HepG2 (cell line): ENCODE results near the gene CLMP. TPM values are rescaled to one million over a fixed set of nuclear protein-coding genes. Genes with fewer than 3 reads are reported as not detected.

Experiments
- ATAC-seq: fragments of 200-7000 bp; cut with Tn5 transposase; 3 replicates; pipeline ENCODE4 v1.9.1; 2020; ENCODE audit warnings: mild to moderate bottlenecking, moderate library complexity
- BruUV-seq: library from RNA; stranded (reverse); fragments of 400-500 nt; replicated peaks from 2 replicates; lab custom pipeline; 2021; lab: Mats Ljungman, UMichigan
- CTCF ChIA-PET: fragments of 300-600 bp; formaldehyde crosslinking; extraction: SDS; loops from one replicate; lab custom pipeline; 2021; ENCODE audit warnings: low total read pairs, inconsistent platforms, low intra/inter-chr PET ratio; lab: Yijun Ruan, JAX
- POLR2A ChIA-PET: fragments of 350-600 bp; sonication (Branson Sonifier 250); formaldehyde crosslinking; loops from one replicate; lab custom pipeline; 2020; ENCODE audit warnings: antibody characterized with exemption, inconsistent platforms; lab: Yijun Ruan, JAX
- DNase-seq: peaks from one replicate; pipeline ENCODE4 v3.0.0-alpha.2; 2015; ENCODE audit warnings: low spot score
- FAIRE-seq: peaks from 3 replicates; lab custom pipeline; 2011; peaks lifted over from hg19 to GRCh38; lab: Jason Lieb, UNC
- H2AFZ ChIP-seq: one replicate; pipeline ENCODE4 v1.6.1; 2011; ENCODE audit warnings: low read length, inconsistent platforms
- H3K27ac ChIP-seq: fragments of 300-600 bp; 3 replicates; pipeline ENCODE4 v1.8.0; 2011; ENCODE audit warnings: mixed run types, mild to moderate bottlenecking, mixed read lengths, low read length, inconsistent platforms; ENCODE audit not compliant: insufficient read depth; ENCODE audit errors: extremely low read length
- H3K27me3 ChIP-seq, 2 experiments: fragments of 200-600 bp in 1 of 2; 2 replicates in 1 of 2; 3 replicates in 1 of 2; pipeline versions ENCODE4 v1.6.0 to v1.8.0; 2011; ENCODE audit warnings: low read length in 2 of 2, mild to moderate bottlenecking in 2 of 2, moderate library complexity in 2 of 2, inconsistent platforms in 1 of 2; ENCODE audit not compliant: insufficient read depth in 2 of 2, control insufficient read depth in 1 of 2
- H3K36me3 ChIP-seq, 2 experiments: fragments of 200-600 bp in 1 of 2; replicated peaks in 1 of 2; 2 replicates in 1 of 2; 3 replicates in 1 of 2; pipeline versions ENCODE4 v1.5.1 to v1.8.0; 2011; ENCODE audit warnings: low read length in 2 of 2, inconsistent platforms in 1 of 2; ENCODE audit not compliant: insufficient read depth in 2 of 2, control insufficient read depth in 1 of 2
- H3K4me1 ChIP-seq: 2 replicates; pipeline ENCODE4 v1.5.1; 2012; ENCODE audit warnings: low read length, inconsistent platforms; ENCODE audit not compliant: insufficient read depth
- H3K4me2 ChIP-seq: 2 replicates; pipeline ENCODE4 v1.6.0; 2011; ENCODE audit warnings: low read depth, low read length, inconsistent platforms
- H3K4me3 ChIP-seq, 3 experiments: fragments of 200-600 bp in 1 of 3; sonication (generic), shearing (Covaris generic) in 1 of 3; replicated peaks in 1 of 3; 2 replicates each; pipeline ENCODE4 v1.5.1; 2011 to 2016; ENCODE audit warnings: low read length in 3 of 3, inconsistent platforms in 2 of 3, low read depth in 2 of 3, mild to moderate bottlenecking in 2 of 3, control low read depth in 1 of 3, mixed read lengths in 1 of 3; ENCODE audit not compliant: insufficient read depth in 1 of 3
- H3K79me2 ChIP-seq: one replicate; pipeline ENCODE4 v1.6.1; 2011; ENCODE audit warnings: low read length, inconsistent platforms; ENCODE audit not compliant: insufficient read depth
- H3K9ac ChIP-seq: 2 replicates; pipeline ENCODE4 v1.6.0; 2011; ENCODE audit warnings: mild to moderate bottlenecking, low read depth, low read length, inconsistent platforms; ENCODE audit not compliant: insufficient read depth
- H3K9me3 ChIP-seq: 2 replicates; pipeline ENCODE4 v1.5.1; 2012; ENCODE audit warnings: mild to moderate bottlenecking, low read length
- H4K20me1 ChIP-seq: 2 replicates; pipeline ENCODE4 v1.6.0; 2011; ENCODE audit warnings: inconsistent platforms, mild to moderate bottlenecking, low read length, moderate library complexity; ENCODE audit not compliant: insufficient read depth
- GATA4 ChIP-seq: sonication (generic); IDR thresholded peaks from 2 replicates; pipeline ENCODE4 v1.6.1; 2016; ENCODE audit warnings: antibody characterized with exemption, low read depth, borderline replicate concordance
- HIVEP1 ChIP-seq: sonication (generic); formaldehyde crosslinking; IDR thresholded peaks from 2 replicates; pipeline ENCODE4 v1.4.0; 2020; ENCODE audit warnings: mild to moderate bottlenecking, missing genetic modification reagents
- POGZ ChIP-seq: sonication (generic); formaldehyde crosslinking; IDR thresholded peaks from 2 replicates; pipeline ENCODE4 v1.4.0; 2020; ENCODE audit warnings: mild to moderate bottlenecking, missing genetic modification reagents
- SYNCRIP ChIP-seq: fragments of 200-400 bp; formaldehyde crosslinking; IDR thresholded peaks from 2 replicates; pipeline ENCODE4 v1.6.1; 2018; ENCODE audit warnings: mild to moderate bottlenecking, low read depth, low read length; ENCODE audit not compliant: insufficient read depth
- ZFP41 ChIP-seq: sonication (generic); formaldehyde crosslinking; IDR thresholded peaks from 2 replicates; pipeline ENCODE4 v1.4.0; 2020; ENCODE audit warnings: mild to moderate bottlenecking, missing genetic modification reagents, borderline replicate concordance
- ZNF30 ChIP-seq: sonication (generic); formaldehyde crosslinking; IDR thresholded peaks from 2 replicates; pipeline ENCODE4 v1.5.0; 2020; ENCODE audit warnings: mild to moderate bottlenecking, missing genetic modification reagents
- ZNF337 ChIP-seq: sonication (generic); formaldehyde crosslinking; IDR thresholded peaks from 2 replicates; pipeline ENCODE4 v1.5.1; 2020; ENCODE audit warnings: missing genetic modification reagents, low read depth, mild to moderate bottlenecking, borderline replicate concordance
- ZNF660 ChIP-seq: sonication (generic); formaldehyde crosslinking; IDR thresholded peaks from 2 replicates; pipeline ENCODE4 v1.5.1; 2020; ENCODE audit warnings: mild to moderate bottlenecking, low read depth, missing genetic modification reagents, borderline replicate concordance
- ZNF672 ChIP-seq: sonication (generic); formaldehyde crosslinking; IDR thresholded peaks from 2 replicates; pipeline ENCODE4 v1.8.1; 2022; ENCODE audit warnings: missing genetic modification reagents
- ZNF839 ChIP-seq: sonication (generic); formaldehyde crosslinking; IDR thresholded peaks from 2 replicates; pipeline ENCODE4 v1.4.0; 2020; ENCODE audit warnings: missing genetic modification reagents, mild to moderate bottlenecking, borderline replicate concordance
- ZSCAN12 ChIP-seq: sonication (generic); formaldehyde crosslinking; IDR thresholded peaks from 2 replicates; pipeline ENCODE4 v1.9.0; 2021; ENCODE audit warnings: mild to moderate bottlenecking, missing genetic modification reagents
- WGBS: methylation state at CpG from one replicate; pipeline ENCODE4 v1.1.6; 2017; ENCODE audit warnings: low lambda C conversion rate; 5-methylcytosine and 5-hydroxymethylcytosine counted together
- in situ Hi-C: cut with HindIII; loops from 2 replicates; pipeline ENCODE4 v1.10.0; 2017; ENCODE audit warnings: low pct_unique_long_range_greater_than_20kb; ENCODE audit not compliant: extremely low pct_ligation_motif_present
- intact Hi-C: fragments of 100-400 bp; cut with micrococcal nuclease; formaldehyde crosslinking; loops from one replicate; pipeline ENCODE4 v1.10.0; 2022; ENCODE audit not compliant: unreplicated experiment
- polyA plus RNA-seq, 8 experiments: library from polyadenylated mRNA; depleted of rRNA in 3 of 8; stranded (reverse) in 7 of 8; unstranded in 1 of 8; fragments of >200 nt; fragmentation: Illumina TruSeq in 4 of 8; extraction: Trizol in 4 of 8; gene quantifications; 2 replicates each; pipeline versions ENCODE4 v1.2.1 to v1.2.3, GENCODE V29; 2011 to 2016; ENCODE audit warnings: low read depth in 4 of 8, missing spikeins in 1 of 8, mixed read lengths in 1 of 8; ENCODE audit not compliant: insufficient read depth in 1 of 8
- total RNA-seq, 5 experiments: library from RNA; depleted of rRNA; stranded (reverse); fragments of >200 nt; fragmentation: Illumina TruSeq; extraction: Trizol; gene quantifications; 2 replicates each; pipeline ENCODE4 v1.2.3, GENCODE V29; 2016; ENCODE audit warnings: low read depth in 1 of 5
- TF ChIP-seq, protein P1 (sequence below): sonication (generic); formaldehyde crosslinking; IDR thresholded peaks from 2 replicates; pipeline ENCODE4 v1.5.1; 2020; ENCODE audit warnings: mild to moderate bottlenecking, missing genetic modification reagents, borderline replicate concordance
- TF ChIP-seq, protein P2 (sequence below): sonication (generic); formaldehyde crosslinking; IDR thresholded peaks from 2 replicates; pipeline ENCODE4 v1.4.0; 2020; ENCODE audit warnings: missing genetic modification reagents
- TF ChIP-seq, protein P3 (sequence below): sonication (generic); formaldehyde crosslinking; conservative IDR thresholded peaks from 2 replicates; pipeline ENCODE4 v1.4.0; 2020; ENCODE audit warnings: missing genetic modification reagents
- TF ChIP-seq, protein P4 (sequence below): sonication (generic); formaldehyde crosslinking; IDR thresholded peaks from 2 replicates; pipeline ENCODE4 v1.4.0; 2020; ENCODE audit warnings: missing genetic modification reagents

The CLMP gene
- total and polyA plus RNA-seq, 2 of the 13 experiments (the other 11 are each of a cell fraction or from before 2014, with no cell fraction given), result not detected

DNA sequence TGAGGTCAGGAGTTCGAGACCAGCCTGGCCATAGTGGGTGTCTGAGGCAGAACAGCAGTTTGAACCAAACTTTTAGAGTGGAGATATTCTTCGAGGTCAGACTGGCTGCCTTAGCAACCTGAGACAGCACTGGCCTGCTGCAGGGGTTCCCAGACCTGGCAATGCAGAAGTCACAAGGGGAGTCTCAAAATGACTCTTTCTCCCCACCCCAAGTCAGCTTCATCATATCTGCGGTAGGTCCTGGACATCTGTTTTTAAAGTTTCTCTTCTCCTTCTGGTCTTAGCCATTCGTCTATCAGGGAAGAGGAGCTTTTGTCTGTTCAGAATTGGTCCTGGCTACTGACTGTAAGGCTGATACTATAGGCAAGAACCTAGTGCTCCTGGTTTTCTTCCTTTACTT, 14.5 kb upstream of the CLMP start:
- no peaks in the 10 kb centered on the region for H3K79me2 ChIP-seq
- POLR2A ChIA-PET, result no interaction called here
- H3K4me1 ChIP-seq, result no peaks in the 10 kb centered on the region
- H3K9ac ChIP-seq, result no peak overlapping the region
- no peak overlapping the region for H2AFZ ChIP-seq
- H3K27ac ChIP-seq, result no peak overlapping the region
- H3K27me3 ChIP-seq, result peaks cover 3 to 15% of the 10 kb centered on the region in 2 experiments; a peak in 3 of 5 replicates
- CTCF ChIA-PET, result no interaction called here
- BruUV-seq, result no TSS peak
- no peak for FAIRE-seq
- no peak for ATAC-seq
- 16% methylated on average over 4 of the region's 4 CpGs for WGBS
- no peak overlapping the region for H3K4me2 ChIP-seq
- in situ Hi-C loops (no loop called here), intact Hi-C loops (no loop called here)
- no peaks in the 10 kb centered on the region for H3K9me3 ChIP-seq
- no peaks in the 10 kb centered on the region for H4K20me1 ChIP-seq
- no peak for DNase-seq
- H3K4me3 ChIP-seq, result no peak overlapping the region
- no peaks in the 10 kb centered on the region for H3K36me3 ChIP-seq
- TF ChIP-seq, protein P1, sequence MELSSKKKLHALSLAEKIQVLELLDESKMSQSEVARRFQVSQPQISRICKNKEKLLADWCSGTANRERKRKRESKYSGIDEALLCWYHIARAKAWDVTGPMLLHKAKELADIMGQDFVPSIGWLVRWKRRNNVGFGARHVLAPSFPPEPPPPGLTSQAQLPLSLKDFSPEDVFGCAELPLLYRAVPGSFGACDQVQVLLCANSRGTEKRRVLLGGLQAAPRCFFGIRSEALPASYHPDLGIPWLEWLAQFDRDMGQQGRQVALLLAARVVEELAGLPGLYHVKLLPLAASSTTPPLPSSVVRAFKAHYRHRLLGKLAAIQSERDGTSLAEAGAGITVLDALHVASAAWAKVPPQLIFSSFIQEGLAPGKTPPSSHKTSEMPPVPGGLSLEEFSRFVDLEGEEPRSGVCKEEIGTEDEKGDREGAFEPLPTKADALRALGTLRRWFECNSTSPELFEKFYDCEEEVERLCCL (CRISPR knock-in tag), result no peak
- TF ChIP-seq ZNF839 (CRISPR knock-in tag), result no peak
- TF ChIP-seq ZNF30 (CRISPR knock-in tag), result no peak
- TF ChIP-seq, protein P2, sequence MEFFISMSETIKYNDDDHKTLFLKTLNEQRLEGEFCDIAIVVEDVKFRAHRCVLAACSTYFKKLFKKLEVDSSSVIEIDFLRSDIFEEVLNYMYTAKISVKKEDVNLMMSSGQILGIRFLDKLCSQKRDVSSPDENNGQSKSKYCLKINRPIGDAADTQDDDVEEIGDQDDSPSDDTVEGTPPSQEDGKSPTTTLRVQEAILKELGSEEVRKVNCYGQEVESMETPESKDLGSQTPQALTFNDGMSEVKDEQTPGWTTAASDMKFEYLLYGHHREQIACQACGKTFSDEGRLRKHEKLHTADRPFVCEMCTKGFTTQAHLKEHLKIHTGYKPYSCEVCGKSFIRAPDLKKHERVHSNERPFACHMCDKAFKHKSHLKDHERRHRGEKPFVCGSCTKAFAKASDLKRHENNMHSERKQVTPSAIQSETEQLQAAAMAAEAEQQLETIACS, result no peak
- no peak for TF ChIP-seq ZNF337 (CRISPR knock-in tag)
- TF ChIP-seq, protein P3, sequence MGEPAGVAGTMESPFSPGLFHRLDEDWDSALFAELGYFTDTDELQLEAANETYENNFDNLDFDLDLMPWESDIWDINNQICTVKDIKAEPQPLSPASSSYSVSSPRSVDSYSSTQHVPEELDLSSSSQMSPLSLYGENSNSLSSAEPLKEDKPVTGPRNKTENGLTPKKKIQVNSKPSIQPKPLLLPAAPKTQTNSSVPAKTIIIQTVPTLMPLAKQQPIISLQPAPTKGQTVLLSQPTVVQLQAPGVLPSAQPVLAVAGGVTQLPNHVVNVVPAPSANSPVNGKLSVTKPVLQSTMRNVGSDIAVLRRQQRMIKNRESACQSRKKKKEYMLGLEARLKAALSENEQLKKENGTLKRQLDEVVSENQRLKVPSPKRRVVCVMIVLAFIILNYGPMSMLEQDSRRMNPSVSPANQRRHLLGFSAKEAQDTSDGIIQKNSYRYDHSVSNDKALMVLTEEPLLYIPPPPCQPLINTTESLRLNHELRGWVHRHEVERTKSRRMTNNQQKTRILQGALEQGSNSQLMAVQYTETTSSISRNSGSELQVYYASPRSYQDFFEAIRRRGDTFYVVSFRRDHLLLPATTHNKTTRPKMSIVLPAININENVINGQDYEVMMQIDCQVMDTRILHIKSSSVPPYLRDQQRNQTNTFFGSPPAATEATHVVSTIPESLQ (CRISPR knock-in tag), result no peak
- TF ChIP-seq ZNF672 (CRISPR knock-in tag), result no peak
- TF ChIP-seq POGZ, result no peak
- no peak for TF ChIP-seq ZNF660 (CRISPR knock-in tag)
- TF ChIP-seq, protein P4, sequence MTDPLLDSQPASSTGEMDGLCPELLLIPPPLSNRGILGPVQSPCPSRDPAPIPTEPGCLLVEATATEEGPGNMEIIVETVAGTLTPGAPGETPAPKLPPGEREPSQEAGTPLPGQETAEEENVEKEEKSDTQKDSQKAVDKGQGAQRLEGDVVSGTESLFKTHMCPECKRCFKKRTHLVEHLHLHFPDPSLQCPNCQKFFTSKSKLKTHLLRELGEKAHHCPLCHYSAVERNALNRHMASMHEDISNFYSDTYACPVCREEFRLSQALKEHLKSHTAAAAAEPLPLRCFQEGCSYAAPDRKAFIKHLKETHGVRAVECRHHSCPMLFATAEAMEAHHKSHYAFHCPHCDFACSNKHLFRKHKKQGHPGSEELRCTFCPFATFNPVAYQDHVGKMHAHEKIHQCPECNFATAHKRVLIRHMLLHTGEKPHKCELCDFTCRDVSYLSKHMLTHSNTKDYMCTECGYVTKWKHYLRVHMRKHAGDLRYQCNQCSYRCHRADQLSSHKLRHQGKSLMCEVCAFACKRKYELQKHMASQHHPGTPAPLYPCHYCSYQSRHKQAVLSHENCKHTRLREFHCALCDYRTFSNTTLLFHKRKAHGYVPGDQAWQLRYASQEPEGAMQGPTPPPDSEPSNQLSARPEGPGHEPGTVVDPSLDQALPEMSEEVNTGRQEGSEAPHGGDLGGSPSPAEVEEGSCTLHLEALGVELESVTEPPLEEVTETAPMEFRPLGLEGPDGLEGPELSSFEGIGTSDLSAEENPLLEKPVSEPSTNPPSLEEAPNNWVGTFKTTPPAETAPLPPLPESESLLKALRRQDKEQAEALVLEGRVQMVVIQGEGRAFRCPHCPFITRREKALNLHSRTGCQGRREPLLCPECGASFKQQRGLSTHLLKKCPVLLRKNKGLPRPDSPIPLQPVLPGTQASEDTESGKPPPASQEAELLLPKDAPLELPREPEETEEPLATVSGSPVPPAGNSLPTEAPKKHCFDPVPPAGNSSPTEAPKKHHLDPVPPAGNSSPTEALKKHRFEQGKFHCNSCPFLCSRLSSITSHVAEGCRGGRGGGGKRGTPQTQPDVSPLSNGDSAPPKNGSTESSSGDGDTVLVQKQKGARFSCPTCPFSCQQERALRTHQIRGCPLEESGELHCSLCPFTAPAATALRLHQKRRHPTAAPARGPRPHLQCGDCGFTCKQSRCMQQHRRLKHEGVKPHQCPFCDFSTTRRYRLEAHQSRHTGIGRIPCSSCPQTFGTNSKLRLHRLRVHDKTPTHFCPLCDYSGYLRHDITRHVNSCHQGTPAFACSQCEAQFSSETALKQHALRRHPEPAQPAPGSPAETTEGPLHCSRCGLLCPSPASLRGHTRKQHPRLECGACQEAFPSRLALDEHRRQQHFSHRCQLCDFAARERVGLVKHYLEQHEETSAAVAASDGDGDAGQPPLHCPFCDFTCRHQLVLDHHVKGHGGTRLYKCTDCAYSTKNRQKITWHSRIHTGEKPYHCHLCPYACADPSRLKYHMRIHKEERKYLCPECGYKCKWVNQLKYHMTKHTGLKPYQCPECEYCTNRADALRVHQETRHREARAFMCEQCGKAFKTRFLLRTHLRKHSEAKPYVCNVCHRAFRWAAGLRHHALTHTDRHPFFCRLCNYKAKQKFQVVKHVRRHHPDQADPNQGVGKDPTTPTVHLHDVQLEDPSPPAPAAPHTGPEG, result no peak
- TF ChIP-seq HIVEP1, result no peak
- no peak for TF ChIP-seq GATA4
- no peak for TF ChIP-seq ZSCAN12
- TF ChIP-seq SYNCRIP, result no peak
- no peak for TF ChIP-seq ZFP41 (CRISPR knock-in tag)
